ENCODE measurements around the gene VAMP1.
"Not testable (repeated sequence)": the region's sequence is repeated elsewhere in the genome, so short reads cannot be mapped to it uniquely, and the experiment has no call there.

Gene VAMP1

DNA sequence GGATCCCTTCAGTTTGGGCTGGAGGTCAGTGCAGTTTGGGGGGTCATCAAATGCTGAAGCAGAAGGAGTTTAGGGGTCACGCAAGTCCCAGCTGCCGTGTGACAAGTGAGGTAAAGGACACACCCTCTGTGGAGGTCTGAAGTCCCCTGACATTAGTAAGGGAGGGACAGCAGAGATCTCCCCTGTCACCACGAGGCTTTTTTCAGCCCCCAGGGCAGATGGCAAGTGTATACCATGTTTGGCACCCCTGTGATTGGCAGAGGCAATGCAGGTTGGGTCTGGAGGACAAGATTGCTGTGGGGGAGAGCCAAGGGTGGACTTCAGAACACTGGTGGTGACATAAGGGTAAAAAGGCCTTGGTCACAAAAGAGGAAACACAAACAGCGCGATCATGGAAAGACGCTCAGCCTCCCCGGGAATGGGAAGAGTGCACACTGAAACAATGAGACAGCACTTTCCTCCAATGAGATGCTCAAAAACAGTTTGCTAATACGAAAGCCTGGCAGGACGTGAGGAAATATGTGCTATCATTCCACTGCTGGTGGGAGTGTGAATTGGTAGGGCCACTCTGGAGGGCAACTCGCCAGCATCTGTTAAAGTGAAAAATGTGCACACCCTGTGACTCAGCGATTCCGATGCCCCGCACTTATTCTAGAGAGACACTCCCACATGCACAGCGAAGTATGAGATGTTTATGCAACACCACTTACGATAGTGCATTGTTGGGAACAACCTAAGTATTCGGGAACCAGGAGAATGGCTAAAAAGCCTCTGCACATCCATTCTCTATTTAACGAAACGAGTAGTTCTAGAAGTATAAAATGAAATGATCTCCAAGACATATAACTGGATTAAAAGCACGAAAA lies 40.1 kb downstream of the VAMP1 start:
- TF ChIP-seq GATA1 (IDR thresholded peaks at IDR 0.05; ENCODE audit: low read depth, low read length) = no peak
- peak; percentile 83 for TF ChIP-seq POLR2A (IDR thresholded peaks at IDR 0.05; ENCODE audit: low read length)
- DNase-seq = peak; percentile 98

DNA sequence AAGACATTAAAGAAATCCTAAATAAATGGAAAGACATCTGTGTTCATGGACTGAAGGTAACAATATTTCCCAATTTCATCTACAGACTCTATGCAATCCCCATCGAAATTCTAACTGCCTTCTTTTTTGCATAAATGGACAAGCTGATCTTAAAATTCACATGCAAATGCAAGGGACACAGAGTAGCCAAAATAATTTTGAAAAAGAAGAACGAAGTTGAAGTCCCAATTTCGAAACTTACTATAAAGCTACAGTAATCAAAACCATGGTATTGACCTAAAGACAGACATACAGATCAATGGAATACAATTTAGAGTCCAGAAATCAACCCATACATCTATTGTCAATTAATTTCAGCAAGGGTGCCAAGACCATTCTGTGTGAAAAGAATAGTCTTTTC lies 42.2 kb downstream of the VAMP1 start:
- no peak for DNase-seq
- TF ChIP-seq GATA1 (IDR thresholded peaks at IDR 0.05; ENCODE audit: low read depth, low read length) = no peak

- not testable (repeated sequence) for DNase-seq
Observed at GRCh38 chr12:6427796-6428195, 42.7 kb downstream of the VAMP1 start.

DNA sequence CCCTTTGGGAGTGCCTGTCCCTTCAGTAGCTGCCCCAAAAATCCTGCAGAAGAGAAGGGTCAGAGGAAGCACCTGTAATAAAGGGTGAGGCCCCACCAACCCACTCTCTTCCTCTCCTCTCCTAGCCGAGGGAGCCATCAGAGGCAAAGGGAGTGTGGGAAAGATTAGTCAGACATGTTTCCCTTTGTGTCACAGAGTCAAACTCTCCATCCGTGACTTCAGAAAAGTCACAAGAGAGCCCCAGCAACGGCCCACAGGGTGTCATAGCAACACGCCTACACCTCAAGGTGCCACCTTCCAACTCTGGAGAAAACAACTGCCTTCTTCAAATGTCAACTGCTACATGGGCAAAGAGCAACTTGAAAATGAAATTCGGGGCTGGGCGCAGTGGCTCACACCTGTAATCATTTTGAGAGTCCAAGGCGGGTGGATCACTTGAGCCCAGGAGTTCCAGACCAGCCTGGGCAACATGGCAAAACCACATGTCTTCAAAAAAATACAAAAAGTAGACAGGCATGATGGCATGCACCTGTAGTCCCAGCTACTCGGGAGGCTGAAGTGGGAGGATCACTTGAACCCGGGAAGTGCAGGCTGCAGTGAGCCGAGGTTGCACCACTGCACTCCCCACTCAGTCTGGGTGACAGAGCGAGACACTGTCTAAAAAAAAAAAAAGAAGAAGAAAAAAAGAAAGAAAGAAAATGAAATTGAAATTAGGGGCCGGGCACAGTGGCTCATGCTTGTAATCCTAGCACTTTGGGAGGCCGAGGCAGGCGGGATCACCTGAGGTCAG lies 43.4 kb downstream of the VAMP1 start:
- no peak for DNase-seq
- peak; percentile 37 for TF ChIP-seq POLR2A (IDR thresholded peaks at IDR 0.05; ENCODE audit: low read length)
- TF ChIP-seq GATA1 (IDR thresholded peaks at IDR 0.05; ENCODE audit: low read depth, low read length) = no peak

DNA sequence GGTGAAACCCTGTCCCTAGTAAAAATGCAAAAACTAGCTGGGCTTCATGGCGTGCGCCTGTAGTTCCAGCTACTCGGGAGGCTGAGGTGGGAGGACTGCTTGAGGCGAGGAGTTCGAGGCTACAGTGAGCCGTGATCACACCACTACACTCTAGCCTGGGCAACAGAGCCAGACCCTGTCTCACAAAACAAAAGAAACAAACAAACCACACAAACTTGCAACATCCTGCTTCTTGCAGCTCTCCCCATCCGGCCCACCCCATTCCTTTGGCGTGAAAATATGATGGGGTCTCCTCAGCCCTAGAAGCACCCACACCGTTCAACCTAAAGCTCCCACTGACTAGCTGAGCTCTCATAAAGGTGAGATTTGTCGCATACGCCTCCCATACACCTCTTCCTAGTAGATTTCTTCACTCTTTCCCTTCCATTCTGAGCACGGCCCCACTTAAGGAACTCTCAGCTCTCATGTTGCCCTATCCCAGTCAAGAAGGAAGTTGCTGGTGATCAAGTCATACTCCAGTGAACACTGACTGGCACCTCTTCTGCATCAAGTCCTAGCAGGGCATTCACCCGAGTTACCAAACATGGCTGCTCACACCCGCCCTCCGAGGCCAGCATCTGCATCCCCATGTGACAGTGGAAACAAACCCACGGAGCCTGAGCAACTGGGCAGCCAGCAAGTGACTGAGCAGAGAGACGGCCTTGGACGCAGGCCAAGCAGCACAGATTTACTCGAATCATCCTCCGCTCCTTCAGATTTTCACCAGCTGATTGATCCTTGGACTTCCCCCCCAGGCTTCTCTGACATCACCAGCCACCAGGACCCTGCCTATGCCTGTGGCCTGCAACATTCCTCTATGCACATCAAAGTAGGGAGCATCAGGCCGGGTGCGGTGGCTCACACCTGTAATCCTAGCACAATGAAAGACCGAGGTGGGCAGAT lies 44.6 kb downstream of the VAMP1 start:
- DNase-seq = peak; percentile 15 to 28
- TF ChIP-seq GATA1 (IDR thresholded peaks at IDR 0.05; ENCODE audit: low read depth, low read length) (no peak), POLR2A (IDR thresholded peaks at IDR 0.05; ENCODE audit: low read length) (no peak)

GRCh38 chr12:6424866-6425265 lies 45.6 kb downstream of the VAMP1 start:
- DNase-seq = peak; percentile 47 to 77
- TF ChIP-seq GATA1 (IDR thresholded peaks at IDR 0.05; ENCODE audit: low read depth, low read length) (no peak), POLR2A (IDR thresholded peaks at IDR 0.05; ENCODE audit: low read length) (no peak)

- no peak for DNase-seq
- TF ChIP-seq POLR2A (IDR thresholded peaks at IDR 0.05; ENCODE audit: low read length) = no peak
- no peak for TF ChIP-seq GATA1 (IDR thresholded peaks at IDR 0.05; ENCODE audit: low read depth, low read length)
Observed at GRCh38 chr12:6424008-6424347, 46.5 kb downstream of the VAMP1 start.

- TF ChIP-seq GATA1 (IDR thresholded peaks at IDR 0.05; ENCODE audit: low read depth, low read length) (no peak), POLR2A (IDR thresholded peaks at IDR 0.05; ENCODE audit: low read length) (no peak)
- peak; percentile 91 to 94 for DNase-seq
Observed at GRCh38 chr12:6423267-6424007, 47.0 kb downstream of the VAMP1 start.

GRCh38 chr12:6420364-6420763 lies 50.1 kb downstream of the VAMP1 start:
- DNase-seq = no peak
- no peak for TF ChIP-seq POLR2A (IDR thresholded peaks at IDR 0.05; ENCODE audit: low read length)
- TF ChIP-seq GATA1 (IDR thresholded peaks at IDR 0.05; ENCODE audit: low read depth, low read length) = no peak

- TF ChIP-seq POLR2A (IDR thresholded peaks at IDR 0.05; ENCODE audit: low read length) (no peak), GATA1 (IDR thresholded peaks at IDR 0.05; ENCODE audit: low read depth, low read length) (no peak)
- DNase-seq = no peak
Observed at GRCh38 chr12:6418796-6419195, 51.7 kb downstream of the VAMP1 start.

GRCh38 chr12:6416596-6416995 lies 53.9 kb downstream of the VAMP1 start:
- no peak for DNase-seq
- TF ChIP-seq POLR2A (IDR thresholded peaks at IDR 0.05; ENCODE audit: low read length) = no peak
- no peak for TF ChIP-seq GATA1 (IDR thresholded peaks at IDR 0.05; ENCODE audit: low read depth, low read length)

All from erythroblast (primary cell).